Glutamatergic neuron (in vitro differentiated cells): ENCODE data around the gene ST3GAL6. TPM values are rescaled to one million over a fixed set of nuclear protein-coding genes. Genes with fewer than 3 reads are reported as not detected.
"Not testable (repeated sequence)": the region's sequence is repeated elsewhere in the genome, so short reads cannot be mapped to it uniquely, and the experiment has no call there.

Experiments used
- DNase-seq: peaks from one replicate; pipeline ENCODE4 v3.0.0; 2022
- H3K27ac Mint-ChIP-seq: one replicate; pipeline ENCODE4 v1.8.0; 2020; ENCODE audit warnings: mild to moderate bottlenecking, mixed read lengths, inconsistent platforms; ENCODE audit not compliant: unreplicated experiment
- H3K27me3 Mint-ChIP-seq: one replicate; pipeline ENCODE4 v1.8.0; 2020; ENCODE audit warnings: mild to moderate bottlenecking, moderate library complexity, mixed read lengths, inconsistent platforms; ENCODE audit not compliant: unreplicated experiment
- H3K36me3 Mint-ChIP-seq: one replicate; pipeline ENCODE4 v1.8.0; 2020; ENCODE audit warnings: mild to moderate bottlenecking, mixed read lengths, inconsistent platforms; ENCODE audit not compliant: unreplicated experiment
- H3K4me1 Mint-ChIP-seq: one replicate; pipeline ENCODE4 v1.8.0; 2020; ENCODE audit warnings: mild to moderate bottlenecking, low read depth, mixed read lengths, inconsistent platforms; ENCODE audit not compliant: unreplicated experiment
- H3K4me3 Mint-ChIP-seq: one replicate; pipeline ENCODE4 v1.8.0; 2020; ENCODE audit warnings: mild to moderate bottlenecking, mixed read lengths, inconsistent platforms; ENCODE audit not compliant: unreplicated experiment
- H3K9me3 Mint-ChIP-seq: one replicate; pipeline ENCODE4 v1.8.0; 2020; ENCODE audit warnings: mild to moderate bottlenecking, moderate library complexity, mixed read lengths, inconsistent platforms; ENCODE audit not compliant: unreplicated experiment
- CTCF ChIP-seq: fragments of 200-600 bp; sonication (generic); IDR thresholded peaks from one replicate; pipeline ENCODE4 v1.5.0; 2021; ENCODE audit not compliant: partially characterized antibody, unreplicated experiment
- total RNA-seq: library from RNA; stranded (reverse); fragmentation: NEBNext Ultra II Directional; extraction: Animal tissue kit (Norgen Biotek cat#: 25700); gene quantifications from one replicate; pipeline ENCODE4 v1.2.1, GENCODE V29; 2021; ENCODE audit not compliant: unreplicated experiment

The ST3GAL6 gene
- total RNA-seq, 1 donor from 2014 or later: 52.9 TPM

DNA sequence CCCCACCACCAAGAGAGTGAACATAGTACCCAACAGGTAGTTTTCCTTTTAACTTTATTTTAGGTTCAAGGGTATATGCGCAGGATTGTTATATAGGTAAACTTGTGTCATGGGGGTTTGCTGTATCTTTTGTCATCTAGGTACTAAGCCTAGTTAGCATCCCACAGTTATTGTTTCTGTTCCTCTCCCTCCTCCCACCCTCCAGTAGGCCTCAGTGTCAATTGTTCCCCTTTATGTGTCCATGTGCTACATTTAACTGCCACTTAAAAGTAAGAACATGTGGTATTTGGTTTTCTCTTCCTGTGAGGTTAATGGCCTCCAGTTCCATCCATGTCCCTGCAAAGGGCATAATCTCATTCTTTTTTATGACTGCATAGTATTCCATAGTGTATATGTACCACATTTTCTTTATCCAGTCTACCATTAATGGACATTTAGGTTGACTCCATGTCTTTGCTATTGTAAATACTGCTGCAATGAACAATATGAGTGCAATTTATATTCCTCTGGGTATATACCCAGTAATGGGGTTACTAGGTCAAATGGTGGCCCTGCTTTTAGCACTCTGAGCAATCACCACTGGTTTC is 66.2 kb downstream of the ST3GAL6 start:
- H3K36me3 Mint-ChIP-seq: peaks cover 16% of the 10 kb centered on the region
- DNase-seq: no peak
- H3K27ac Mint-ChIP-seq: no peak overlapping the region
- H3K4me1 Mint-ChIP-seq: peaks cover 9% of the 10 kb centered on the region
- H3K4me3 Mint-ChIP-seq: no peak overlapping the region
- peaks cover 6% of the 10 kb centered on the region for H3K9me3 Mint-ChIP-seq
- TF ChIP-seq CTCF: no peak
- H3K27me3 Mint-ChIP-seq: peaks cover 4% of the 10 kb centered on the region

DNA sequence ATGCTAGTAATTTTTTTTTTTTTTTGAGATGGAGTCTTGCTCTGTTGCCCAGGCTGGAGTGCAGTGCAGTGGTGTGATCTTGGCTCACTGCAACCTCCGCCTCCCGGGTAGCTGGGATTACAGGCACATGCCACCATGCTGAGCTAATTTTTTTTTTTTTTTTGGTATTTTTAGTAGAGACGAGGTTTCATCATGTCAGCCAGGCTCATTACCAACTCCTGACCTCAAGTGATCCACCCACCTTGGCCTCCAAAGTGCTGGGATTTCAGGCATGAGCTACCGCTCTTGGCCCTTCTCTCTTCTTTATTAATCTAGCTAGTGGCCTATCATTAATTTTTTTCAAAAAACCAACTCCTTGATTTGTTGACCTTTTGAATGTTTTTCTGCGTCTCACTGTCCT is 67.9 kb downstream of the ST3GAL6 start:
- not testable (repeated sequence) for H3K27ac Mint-ChIP-seq, H3K9me3 Mint-ChIP-seq, H3K4me3 Mint-ChIP-seq

GRCh38 chr3:98839846-98840245 is 76.7 kb downstream of the ST3GAL6 start:
- peaks cover 6% of the 10 kb centered on the region for H3K9me3 Mint-ChIP-seq
- peaks cover 5% of the 10 kb centered on the region for H3K36me3 Mint-ChIP-seq
- no peak for TF ChIP-seq CTCF
- H3K4me1 Mint-ChIP-seq: peaks cover 3% of the 10 kb centered on the region
- peaks cover 3% of the 10 kb centered on the region for H3K27me3 Mint-ChIP-seq
- no peak for DNase-seq
- no peak overlapping the region for H3K27ac Mint-ChIP-seq
- no peak overlapping the region for H3K4me3 Mint-ChIP-seq

More for the DNA sequence above, 67.9 kb downstream of the ST3GAL6 start:
- DNase-seq, H3K4me1 Mint-ChIP-seq, H3K27me3 Mint-ChIP-seq: not testable (repeated sequence)
- peaks cover 16% of the 10 kb centered on the region for H3K36me3 Mint-ChIP-seq

DNA sequence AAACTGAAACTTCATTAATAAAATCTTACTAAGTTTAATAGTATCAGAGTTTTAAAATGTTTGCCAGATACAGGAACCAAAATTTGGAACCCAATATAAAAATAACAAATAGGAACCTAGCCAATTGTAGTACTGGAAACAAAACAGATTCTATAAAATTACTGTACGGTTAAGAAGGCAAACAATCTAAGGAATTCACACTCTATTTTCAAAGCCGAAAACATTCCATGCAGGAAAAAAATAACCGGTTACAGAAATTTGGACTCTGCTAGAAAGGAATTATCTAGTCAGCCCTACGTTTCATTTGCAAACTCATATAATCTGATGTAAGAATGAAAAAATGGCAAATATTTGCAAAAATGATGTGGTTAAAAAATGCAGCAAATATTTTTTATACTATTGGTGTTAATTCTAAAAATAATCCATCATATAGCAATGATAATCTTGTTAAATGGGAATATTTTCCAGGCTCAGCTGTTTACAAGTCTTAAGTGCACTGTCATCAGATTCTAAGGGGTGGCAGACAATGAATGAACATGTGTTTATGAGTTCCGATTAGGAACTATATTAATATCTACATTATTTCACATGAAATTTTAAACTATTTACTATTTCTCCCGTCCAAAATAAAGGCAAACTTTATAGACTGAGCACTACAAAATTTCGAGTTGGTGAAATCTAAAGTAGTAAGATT is 80.3 kb downstream of the ST3GAL6 start:
- DNase-seq: no peak
- Mint-ChIP-seq H3K27ac (no peak overlapping the region), H3K9me3 (peaks cover 4% of the 10 kb centered on the region), H3K4me3 (no peak overlapping the region), H3K4me1 (peaks cover 3% of the 10 kb centered on the region), H3K27me3 (peaks cover 3% of the 10 kb centered on the region), H3K36me3 (peaks cover 5% of the 10 kb centered on the region)
- no peak for TF ChIP-seq CTCF

Other genes starting within 250 kb of the ST3GAL6 start
- gene CLDND1, start 240.4 kb upstream of the ST3GAL6 start, total RNA-seq: 164 TPM
- gene GPR15, start 231.4 kb upstream of the ST3GAL6 start, total RNA-seq: not detected
- 11.5 TPM for gene CPOX, start 169.7 kb upstream of the ST3GAL6 start, total RNA-seq
- 33.9 TPM for gene DCBLD2, start 138.4 kb downstream of the ST3GAL6 start, total RNA-seq